Loucy (cell line): ENCODE measurements around the gene NBPF20.
"Not testable (repeated sequence)": the region's sequence is repeated elsewhere in the genome, so short reads cannot be mapped to it uniquely, and the experiment has no call there.

Experiments used
- CTCF ChIP-seq: fragments of 200-600 bp; sonication (generic); conservative IDR thresholded peaks from 2 replicates; pipeline ENCODE4 v1.5.1; 2014; ENCODE audit warnings: mild to moderate bottlenecking, antibody characterized with exemption, low read length
- EZH2phosphoT487 ChIP-seq: fragments of 200-600 bp; IDR thresholded peaks from 2 replicates; pipeline ENCODE4 v1.6.1; 2018; ENCODE audit warnings: antibody characterized with exemption, mild to moderate bottlenecking, moderate library complexity, borderline replicate concordance

GRCh38 chr1:145460048-145460447 lies 34.6 kb upstream of the NBPF20 start:
- TF ChIP-seq CTCF, EZH2phosphoT487: not testable (repeated sequence)
